GM18873 (cell line): ENCODE data around the gene GMDS.
"Not testable (repeated sequence)": the region's sequence is repeated elsewhere in the genome, so short reads cannot be mapped to it uniquely, and the experiment has no call there.

Experiments
- ATAC-seq: cut with Tn5 transposase; IDR thresholded peaks from one replicate; pipeline ENCODE4 v1.9.1; 2021; ENCODE audit warnings: mild to moderate bottlenecking, moderate library complexity, moderate number of reproducible peaks; ENCODE audit not compliant: unreplicated experiment, low FRiP score

Gene GMDS

DNA sequence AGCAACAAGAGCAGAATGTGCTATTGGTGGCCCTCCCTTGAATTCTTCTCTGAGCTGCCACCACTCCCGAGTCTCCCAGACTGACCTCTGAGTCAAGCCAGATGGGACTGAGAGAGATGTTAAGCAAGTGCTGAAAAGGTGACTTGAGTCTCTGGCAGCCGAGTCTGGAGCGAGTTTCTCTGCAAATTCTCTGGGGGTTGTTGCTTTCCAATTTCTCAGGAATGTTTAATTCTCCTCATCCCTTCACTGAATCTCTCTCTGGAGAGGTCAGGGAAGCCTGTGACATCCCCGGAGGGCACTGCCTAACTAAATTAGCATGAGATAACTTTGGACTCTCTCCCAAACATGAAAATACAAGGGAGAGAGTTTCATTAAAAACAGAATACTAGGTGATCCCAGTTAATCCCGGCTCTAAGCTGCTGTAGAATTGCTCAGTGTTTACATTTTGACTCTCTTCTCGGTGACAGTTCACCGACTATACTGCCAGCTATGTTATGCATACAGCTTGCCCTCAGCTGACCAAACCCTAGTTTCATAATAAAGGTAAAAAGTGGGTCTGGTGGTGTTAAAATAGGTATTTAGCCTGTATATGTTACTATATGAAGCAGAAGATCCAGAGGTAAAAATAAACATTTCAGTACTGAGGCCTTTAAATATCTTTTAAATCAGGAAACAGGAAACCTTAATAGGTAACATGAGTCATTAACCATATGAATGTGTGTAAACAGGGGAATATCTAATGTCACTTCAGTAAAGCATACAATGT lies 477.7 kb downstream of the GMDS start:
- no peak for ATAC-seq

- no peak for ATAC-seq
Measured at GRCh38 chr6:1766654-1767053, 478.8 kb downstream of the GMDS start.

- ATAC-seq: no peak
Measured at GRCh38 chr6:1765160-1765903, 480.1 kb downstream of the GMDS start.

- ATAC-seq: no peak
Measured at GRCh38 chr6:1764397-1764987, 480.9 kb downstream of the GMDS start.

GRCh38 chr6:1763404-1763803 lies 482.0 kb downstream of the GMDS start:
- ATAC-seq: no peak

- no peak for ATAC-seq
Measured at GRCh38 chr6:1762203-1762602, 483.2 kb downstream of the GMDS start.

DNA sequence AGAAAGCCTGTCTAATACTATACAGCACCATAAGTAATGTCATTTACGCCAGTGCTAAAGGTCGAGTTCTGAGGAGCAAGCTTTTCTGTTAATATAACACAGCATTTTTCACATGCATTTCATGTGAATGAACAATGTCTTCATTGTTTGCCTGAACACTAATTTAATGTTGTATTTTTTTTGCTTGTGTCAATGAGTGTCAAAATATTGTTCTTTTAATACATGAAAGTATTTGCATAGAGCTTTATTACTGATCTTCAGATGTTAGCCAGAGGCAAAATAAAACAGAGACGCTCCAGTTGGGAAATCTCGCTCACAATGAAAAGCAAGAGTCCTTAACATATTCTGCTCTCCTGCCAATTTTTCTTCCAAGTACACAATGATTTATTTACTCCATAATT lies 483.9 kb downstream of the GMDS start:
- ATAC-seq: no peak

DNA sequence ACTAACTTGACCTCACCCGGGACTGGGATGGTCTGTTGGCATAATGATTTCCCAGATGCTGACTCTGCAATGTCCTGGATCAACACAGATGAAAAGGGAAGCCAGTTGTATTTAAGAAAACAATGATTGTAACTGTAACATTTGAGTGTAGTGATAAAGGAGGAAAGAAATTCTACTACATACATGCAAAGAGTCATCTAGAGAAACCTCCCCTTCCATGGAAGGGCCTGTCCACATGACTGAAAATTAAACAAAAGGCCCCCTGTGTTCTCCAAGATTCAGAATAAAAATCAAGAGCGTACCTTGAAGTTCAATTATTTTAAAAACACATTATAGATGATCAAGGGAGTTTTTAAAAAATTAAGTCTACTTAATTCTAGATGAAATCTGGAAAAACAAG lies 484.5 kb downstream of the GMDS start:
- ATAC-seq: no peak

DNA sequence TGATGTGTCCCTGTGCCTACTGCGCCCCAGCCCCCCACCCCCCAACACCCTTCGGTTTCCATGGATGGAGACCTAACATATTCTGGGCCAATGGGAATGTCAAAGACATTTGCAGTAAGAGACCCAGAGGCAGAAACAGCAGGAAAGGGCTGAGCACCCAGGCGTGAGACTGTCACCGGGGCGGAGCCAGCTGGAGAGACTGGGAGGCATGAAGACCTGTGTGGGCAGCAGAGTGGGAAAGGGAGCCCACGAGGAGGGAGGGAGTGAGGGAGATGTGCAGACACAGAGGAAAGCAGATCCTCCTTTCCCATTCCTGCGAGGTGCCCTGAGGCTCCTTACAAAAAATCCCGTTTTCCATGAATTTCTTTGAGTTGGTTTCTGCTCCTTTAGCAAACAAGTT lies 485.5 kb downstream of the GMDS start:
- no peak for ATAC-seq

GRCh38 chr6:1758076-1758679 lies 487.2 kb downstream of the GMDS start:
- no peak for ATAC-seq

- ATAC-seq: no peak
Measured at GRCh38 chr6:1757131-1757530, 488.3 kb downstream of the GMDS start.

- no peak for ATAC-seq
Measured at GRCh38 chr6:1756472-1757129, 488.8 kb downstream of the GMDS start.

GRCh38 chr6:1751063-1751462 lies 494.3 kb downstream of the GMDS start:
- ATAC-seq: not testable (repeated sequence)

GRCh38 chr6:1749041-1749440 lies 496.4 kb downstream of the GMDS start:
- no peak for ATAC-seq

- ATAC-seq: no peak
Measured at GRCh38 chr6:1747531-1747930, 497.9 kb downstream of the GMDS start.

DNA sequence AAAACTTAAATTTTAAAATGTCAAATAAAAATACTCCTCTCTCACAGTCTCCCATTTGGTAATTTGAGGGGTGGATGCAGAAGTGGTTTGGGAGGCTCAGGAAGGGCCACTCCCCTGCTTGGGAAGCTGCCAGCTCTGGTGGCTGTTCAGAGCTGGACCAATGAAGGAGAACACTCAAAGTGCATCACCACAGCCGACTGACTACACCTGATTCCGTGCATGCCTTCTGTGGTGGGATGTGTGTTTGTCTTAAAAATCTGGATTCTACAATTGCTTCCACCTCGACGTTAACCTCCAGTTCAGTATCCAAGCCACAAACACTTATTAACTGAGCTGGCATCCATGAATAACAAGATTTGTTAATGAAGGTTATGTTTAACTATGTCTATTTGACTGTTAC lies 498.4 kb downstream of the GMDS start:
- no peak for ATAC-seq

DNA sequence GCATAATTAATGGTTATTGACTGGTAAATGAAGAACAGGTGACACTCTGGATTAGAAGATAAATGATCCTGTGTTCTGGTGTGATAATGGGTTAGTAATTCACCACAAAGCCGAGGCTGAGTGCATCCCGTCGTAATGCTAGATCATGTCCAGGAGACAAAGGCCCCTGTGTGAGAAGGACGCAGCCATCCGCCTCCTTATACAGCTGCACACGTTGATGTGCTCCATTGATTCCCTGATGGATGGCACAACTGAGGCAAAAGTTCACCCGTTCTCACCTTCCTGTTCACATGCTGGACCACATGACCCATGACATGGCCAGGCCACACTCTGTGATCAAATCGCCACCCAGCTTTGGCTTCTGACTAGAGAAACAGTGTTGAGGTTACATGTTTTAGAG lies 499.6 kb downstream of the GMDS start:
- ATAC-seq: no peak

DNA sequence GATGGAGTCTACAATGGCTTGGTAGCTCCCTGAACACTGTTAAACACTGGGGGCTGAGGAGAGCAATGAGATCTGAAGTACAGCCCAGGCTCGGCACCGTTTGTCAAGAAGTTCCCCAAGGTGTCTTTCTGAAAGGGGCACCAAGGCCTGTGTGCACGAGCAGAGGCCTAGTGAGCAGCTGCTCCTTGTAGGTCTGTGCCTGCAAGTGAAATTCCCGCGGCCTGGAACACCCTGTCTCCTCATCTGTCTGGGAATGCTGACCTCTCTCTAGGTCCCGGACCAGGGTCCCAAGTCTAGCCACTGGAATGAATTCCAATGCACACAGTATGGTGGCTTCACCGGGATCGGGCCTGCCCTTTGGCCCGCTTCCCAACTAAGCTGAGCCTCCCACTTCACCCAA lies 500.9 kb downstream of the GMDS start:
- no peak for ATAC-seq

GRCh38 chr6:1739680-1740079 lies 505.7 kb downstream of the GMDS start:
- peak; percentile 80 for ATAC-seq

GRCh38 chr6:1739220-1739619 lies 506.2 kb downstream of the GMDS start:
- ATAC-seq: peak; percentile 24
